Measurements from ENCODE around the gene BORCS6.
A peak's percentile ranks its signal among the peaks of the same experiment; 100 is the strongest.

Gene BORCS6

GRCh38 chr17:8141741-8142140 lies 48.2 kb downstream of the BORCS6 start:
- no peak for DNase-seq

- DNase-seq: no peak
Measured at GRCh38 chr17:8141045-8141444, 48.9 kb downstream of the BORCS6 start.

DNA sequence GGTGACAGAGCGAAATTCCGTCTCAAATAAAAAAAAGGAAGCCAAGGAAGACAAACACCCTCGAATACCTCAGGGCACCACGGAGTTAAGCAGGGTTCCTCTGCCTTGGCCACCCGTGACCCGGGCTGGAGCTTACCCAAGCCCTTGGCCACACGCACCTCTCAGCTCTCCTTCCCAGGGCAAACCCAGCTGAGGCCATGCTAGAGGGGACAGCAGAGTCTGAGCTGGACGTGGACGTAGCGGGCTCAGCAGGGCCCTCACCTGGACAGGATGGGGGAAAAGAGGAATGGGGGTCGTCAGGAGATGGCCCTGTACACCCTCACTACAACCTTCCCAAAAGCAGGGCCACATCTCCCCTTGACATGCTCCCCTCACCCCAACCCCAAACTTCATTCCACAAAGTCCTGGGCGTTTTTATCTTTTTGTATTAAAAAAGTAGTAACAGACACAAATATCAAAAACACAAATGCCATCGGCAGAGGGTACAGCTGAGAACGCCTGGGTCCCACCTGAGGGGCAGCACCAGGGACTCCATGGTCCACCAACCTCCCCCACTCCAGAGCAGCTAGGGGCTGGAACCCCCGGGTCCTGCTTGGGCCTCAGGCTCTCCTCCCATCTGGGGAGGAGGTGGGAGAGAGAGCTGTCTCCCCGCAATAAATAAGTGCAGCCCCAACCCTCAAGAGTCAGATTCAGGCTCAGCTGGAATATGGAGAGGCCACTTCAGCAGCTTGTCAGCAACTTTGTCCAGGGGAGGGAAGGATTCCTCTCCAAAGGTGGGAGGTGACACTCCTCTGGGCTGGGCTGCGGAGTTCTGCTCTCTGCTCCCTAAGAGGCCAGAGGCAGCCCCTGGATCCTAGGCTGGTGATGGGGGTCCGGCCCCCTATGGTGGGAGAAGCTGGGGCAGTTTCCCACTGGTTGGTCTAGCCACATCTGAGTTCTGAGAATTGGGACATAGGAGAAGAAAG lies 49.6 kb downstream of the BORCS6 start:
- DNase-seq: no peak

GRCh38 chr17:8138672-8139371 lies 51.2 kb downstream of the BORCS6 start:
- DNase-seq: peak; percentile 81

- no peak for DNase-seq
Measured at GRCh38 chr17:8138374-8138671, 51.7 kb downstream of the BORCS6 start.

Data from NCI-H1417 treated with DMSO at 0.1 percent for 48 hours (cell line).